HepG2 (cell line): ENCODE measurements around the gene ARMC8. TPM values are rescaled to one million over a fixed set of nuclear protein-coding genes. Genes with fewer than 3 reads are reported as not detected.

ENCODE experiments used
- ATAC-seq: fragments of 200-7000 bp; cut with Tn5 transposase; 3 replicates; pipeline ENCODE4 v1.9.1; 2020; ENCODE audit warnings: mild to moderate bottlenecking, moderate library complexity
- BruUV-seq: library from RNA; stranded (reverse); fragments of 400-500 nt; replicated peaks from 2 replicates; lab custom pipeline; 2021; lab: Mats Ljungman, UMichigan
- CTCF ChIA-PET: fragments of 300-600 bp; formaldehyde crosslinking; extraction: SDS; loops from one replicate; lab custom pipeline; 2021; ENCODE audit warnings: low total read pairs, inconsistent platforms, low intra/inter-chr PET ratio; lab: Yijun Ruan, JAX
- POLR2A ChIA-PET: fragments of 350-600 bp; sonication (Branson Sonifier 250); formaldehyde crosslinking; loops from one replicate; lab custom pipeline; 2020; ENCODE audit warnings: antibody characterized with exemption, inconsistent platforms; lab: Yijun Ruan, JAX
- DNase-seq: peaks from one replicate; pipeline ENCODE4 v3.0.0-alpha.2; 2015; ENCODE audit warnings: low spot score
- FAIRE-seq: peaks from 3 replicates; lab custom pipeline; 2011; peaks lifted over from hg19 to GRCh38; lab: Jason Lieb, UNC
- H2AFZ ChIP-seq: one replicate; pipeline ENCODE4 v1.6.1; 2011; ENCODE audit warnings: low read length, inconsistent platforms
- H3K27ac ChIP-seq: fragments of 300-600 bp; 3 replicates; pipeline ENCODE4 v1.8.0; 2011; ENCODE audit warnings: mixed run types, mild to moderate bottlenecking, mixed read lengths, low read length, inconsistent platforms; ENCODE audit not compliant: insufficient read depth; ENCODE audit errors: extremely low read length
- H3K27me3 ChIP-seq, 2 experiments: fragments of 200-600 bp in 1 of 2; 2 replicates in 1 of 2; 3 replicates in 1 of 2; pipeline versions ENCODE4 v1.6.0 to v1.8.0; 2011; ENCODE audit warnings: low read length in 2 of 2, mild to moderate bottlenecking in 2 of 2, moderate library complexity in 2 of 2, inconsistent platforms in 1 of 2; ENCODE audit not compliant: insufficient read depth in 2 of 2, control insufficient read depth in 1 of 2
- H3K36me3 ChIP-seq, 2 experiments: fragments of 200-600 bp in 1 of 2; replicated peaks in 1 of 2; 2 replicates in 1 of 2; 3 replicates in 1 of 2; pipeline versions ENCODE4 v1.5.1 to v1.8.0; 2011; ENCODE audit warnings: low read length in 2 of 2, inconsistent platforms in 1 of 2; ENCODE audit not compliant: insufficient read depth in 2 of 2, control insufficient read depth in 1 of 2
- H3K4me1 ChIP-seq: 2 replicates; pipeline ENCODE4 v1.5.1; 2012; ENCODE audit warnings: low read length, inconsistent platforms; ENCODE audit not compliant: insufficient read depth
- H3K4me2 ChIP-seq: 2 replicates; pipeline ENCODE4 v1.6.0; 2011; ENCODE audit warnings: low read depth, low read length, inconsistent platforms
- H3K4me3 ChIP-seq, 3 experiments: fragments of 200-600 bp in 1 of 3; sonication (generic), shearing (Covaris generic) in 1 of 3; replicated peaks in 1 of 3; 2 replicates each; pipeline ENCODE4 v1.5.1; 2011 to 2016; ENCODE audit warnings: low read length in 3 of 3, inconsistent platforms in 2 of 3, low read depth in 2 of 3, mild to moderate bottlenecking in 2 of 3, control low read depth in 1 of 3, mixed read lengths in 1 of 3; ENCODE audit not compliant: insufficient read depth in 1 of 3
- H3K79me2 ChIP-seq: one replicate; pipeline ENCODE4 v1.6.1; 2011; ENCODE audit warnings: low read length, inconsistent platforms; ENCODE audit not compliant: insufficient read depth
- H3K9ac ChIP-seq: 2 replicates; pipeline ENCODE4 v1.6.0; 2011; ENCODE audit warnings: mild to moderate bottlenecking, low read depth, low read length, inconsistent platforms; ENCODE audit not compliant: insufficient read depth
- H3K9me3 ChIP-seq: 2 replicates; pipeline ENCODE4 v1.5.1; 2012; ENCODE audit warnings: mild to moderate bottlenecking, low read length
- H4K20me1 ChIP-seq: 2 replicates; pipeline ENCODE4 v1.6.0; 2011; ENCODE audit warnings: inconsistent platforms, mild to moderate bottlenecking, low read length, moderate library complexity; ENCODE audit not compliant: insufficient read depth
- GZF1 ChIP-seq: sonication (generic); formaldehyde crosslinking; IDR thresholded peaks from 2 replicates; pipeline ENCODE4 v1.5.1; 2020; ENCODE audit warnings: mild to moderate bottlenecking, missing genetic modification reagents
- ISL2 ChIP-seq: sonication (generic); formaldehyde crosslinking; IDR thresholded peaks from 2 replicates; pipeline ENCODE4 v1.5.0; 2020; ENCODE audit warnings: missing genetic modification reagents
- MATR3 ChIP-seq: sonication (generic); formaldehyde crosslinking; IDR thresholded peaks from 2 replicates; pipeline ENCODE4 v1.4.0; 2020; ENCODE audit warnings: missing genetic modification reagents
- NR1H2 ChIP-seq: sonication (generic); formaldehyde crosslinking; IDR thresholded peaks from 2 replicates; pipeline ENCODE4 v1.8.1; 2022; ENCODE audit warnings: low read depth, missing genetic modification reagents, borderline replicate concordance
- POGZ ChIP-seq: sonication (generic); formaldehyde crosslinking; IDR thresholded peaks from 2 replicates; pipeline ENCODE4 v1.4.0; 2020; ENCODE audit warnings: mild to moderate bottlenecking, missing genetic modification reagents
- SETDB1 ChIP-seq: sonication (generic); formaldehyde crosslinking; IDR thresholded peaks from 2 replicates; pipeline ENCODE4 v1.5.1; 2020; ENCODE audit warnings: missing genetic modification reagents, mild to moderate bottlenecking, borderline replicate concordance
- ZFP62 ChIP-seq: sonication (generic); formaldehyde crosslinking; IDR thresholded peaks from 2 replicates; pipeline ENCODE4 v1.4.0; 2020; ENCODE audit warnings: missing genetic modification reagents
- ZKSCAN5 ChIP-seq: sonication (generic); formaldehyde crosslinking; IDR thresholded peaks from 2 replicates; pipeline ENCODE4 v1.5.1; 2020; ENCODE audit warnings: mild to moderate bottlenecking, missing genetic modification reagents
- ZNF816 ChIP-seq: sonication (generic); formaldehyde crosslinking; IDR thresholded peaks from 2 replicates; pipeline ENCODE4 v1.8.0; 2022; ENCODE audit warnings: missing genetic modification reagents, mild to moderate bottlenecking, borderline replicate concordance
- ZSCAN20 ChIP-seq: sonication (generic); formaldehyde crosslinking; IDR thresholded peaks from 2 replicates; pipeline ENCODE4 v1.4.0; 2020; ENCODE audit warnings: missing genetic modification reagents, mild to moderate bottlenecking, borderline replicate concordance
- ZSCAN31 ChIP-seq: sonication (generic); formaldehyde crosslinking; IDR thresholded peaks from 2 replicates; pipeline ENCODE4 v1.5.0; 2020; ENCODE audit warnings: low read depth, mild to moderate bottlenecking, missing genetic modification reagents
- WGBS: methylation state at CpG from one replicate; pipeline ENCODE4 v1.1.6; 2017; ENCODE audit warnings: low lambda C conversion rate; 5-methylcytosine and 5-hydroxymethylcytosine counted together
- in situ Hi-C: cut with HindIII; loops from 2 replicates; pipeline ENCODE4 v1.10.0; 2017; ENCODE audit warnings: low pct_unique_long_range_greater_than_20kb; ENCODE audit not compliant: extremely low pct_ligation_motif_present
- intact Hi-C: fragments of 100-400 bp; cut with micrococcal nuclease; formaldehyde crosslinking; loops from one replicate; pipeline ENCODE4 v1.10.0; 2022; ENCODE audit not compliant: unreplicated experiment
- polyA plus RNA-seq, 8 experiments: library from polyadenylated mRNA; depleted of rRNA in 3 of 8; stranded (reverse) in 7 of 8; unstranded in 1 of 8; fragments of >200 nt; fragmentation: Illumina TruSeq in 4 of 8; extraction: Trizol in 4 of 8; gene quantifications; 2 replicates each; pipeline versions ENCODE4 v1.2.1 to v1.2.3, GENCODE V29; 2011 to 2016; ENCODE audit warnings: low read depth in 4 of 8, missing spikeins in 1 of 8, mixed read lengths in 1 of 8; ENCODE audit not compliant: insufficient read depth in 1 of 8
- total RNA-seq, 5 experiments: library from RNA; depleted of rRNA; stranded (reverse); fragments of >200 nt; fragmentation: Illumina TruSeq; extraction: Trizol; gene quantifications; 2 replicates each; pipeline ENCODE4 v1.2.3, GENCODE V29; 2016; ENCODE audit warnings: low read depth in 1 of 5

The ARMC8 gene
- total and polyA plus RNA-seq, 2 of the 13 experiments (the other 11 are each of a cell fraction or from before 2014, with no cell fraction given), result 38.9 to 55.3 TPM

GRCh38 chr3:138281561-138281960, 94.5 kb downstream of the ARMC8 start:
- ChIA-PET CTCF (no interaction called here), POLR2A (no interaction called here)
- in situ Hi-C loops, result no loop called here
- FAIRE-seq (no peak), DNase-seq (no peak), ATAC-seq (no peak)
- H3K4me2 ChIP-seq, result no peak overlapping the region
- no TSS peak for BruUV-seq
- no peak overlapping the region for H2AFZ ChIP-seq
- H3K79me2 ChIP-seq, result no peaks in the 10 kb centered on the region
- H3K27ac ChIP-seq, result no peak overlapping the region
- TF ChIP-seq SETDB1 (CRISPR knock-in tag) (no peak), ZSCAN31 (CRISPR knock-in tag) (no peak), POGZ (CRISPR knock-in tag) (no peak), ZNF816 (CRISPR knock-in tag) (no peak), ZKSCAN5 (CRISPR knock-in tag) (no peak), NR1H2 (no peak), MATR3 (CRISPR knock-in tag) (no peak)
- no peak overlapping the region for H3K9ac ChIP-seq
- no peak overlapping the region for H3K4me3 ChIP-seq
- intact Hi-C loops, result no loop called here
- H3K4me1 ChIP-seq, result no peaks in the 10 kb centered on the region
- no peaks in the 10 kb centered on the region for H3K27me3 ChIP-seq
- H3K9me3 ChIP-seq, result no peaks in the 10 kb centered on the region
- peaks cover 3 to 21% of the 10 kb centered on the region in 2 experiments; a peak in 4 of 5 replicates for H3K36me3 ChIP-seq
- 100% methylated on average over 3 of the region's 3 CpGs for WGBS
- no peaks in the 10 kb centered on the region for H4K20me1 ChIP-seq

GRCh38 chr3:138282836-138283235, 95.7 kb downstream of the ARMC8 start:
- Histone ChIP-seq H3K9ac (no peak overlapping the region), H4K20me1 (no peaks in the 10 kb centered on the region), H3K4me3 (no peak overlapping the region), H3K9me3 (no peaks in the 10 kb centered on the region), H3K4me1 (no peaks in the 10 kb centered on the region), H3K4me2 (no peak overlapping the region), H3K36me3 (peaks cover 6 to 30% of the 10 kb centered on the region in 2 experiments; a peak in 4 of 5 replicates), H2AFZ (no peak overlapping the region), H3K79me2 (no peaks in the 10 kb centered on the region), H3K27me3 (no peaks in the 10 kb centered on the region), H3K27ac (no peak overlapping the region)
- no peak for ATAC-seq
- ChIA-PET POLR2A (no interaction called here), CTCF (no interaction called here)
- no peak for TF ChIP-seq ZFP62 (CRISPR knock-in tag)
- TF ChIP-seq ZSCAN20, result no peak
- no peak for TF ChIP-seq ISL2 (CRISPR knock-in tag)
- no peak for TF ChIP-seq GZF1 (CRISPR knock-in tag)
- no peak for FAIRE-seq
- no peak for DNase-seq
- no TSS peak for BruUV-seq
- intact Hi-C loops, result no loop called here
- WGBS, result 96% methylated on average over 2 of the region's 2 CpGs
- in situ Hi-C loops, result no loop called here
